GM21825 (cell line): Measurements from ENCODE around the gene PKNOX2.

Source experiments
- ATAC-seq: cut with Tn5 transposase; IDR thresholded peaks from one replicate; pipeline ENCODE4 v1.9.1; 2021; ENCODE audit warnings: mild to moderate bottlenecking, moderate library complexity; ENCODE audit not compliant: unreplicated experiment

The PKNOX2 gene

GRCh38 chr11:125351033-125351867 is 186.7 kb downstream of the PKNOX2 start:
- no peak for ATAC-seq

GRCh38 chr11:125351868-125352250 is 187.3 kb downstream of the PKNOX2 start:
- no peak for ATAC-seq

GRCh38 chr11:125356797-125357196 is 192.2 kb downstream of the PKNOX2 start:
- no peak for ATAC-seq

- no peak for ATAC-seq
Measured at GRCh38 chr11:125357551-125357950, 193.0 kb downstream of the PKNOX2 start.

DNA sequence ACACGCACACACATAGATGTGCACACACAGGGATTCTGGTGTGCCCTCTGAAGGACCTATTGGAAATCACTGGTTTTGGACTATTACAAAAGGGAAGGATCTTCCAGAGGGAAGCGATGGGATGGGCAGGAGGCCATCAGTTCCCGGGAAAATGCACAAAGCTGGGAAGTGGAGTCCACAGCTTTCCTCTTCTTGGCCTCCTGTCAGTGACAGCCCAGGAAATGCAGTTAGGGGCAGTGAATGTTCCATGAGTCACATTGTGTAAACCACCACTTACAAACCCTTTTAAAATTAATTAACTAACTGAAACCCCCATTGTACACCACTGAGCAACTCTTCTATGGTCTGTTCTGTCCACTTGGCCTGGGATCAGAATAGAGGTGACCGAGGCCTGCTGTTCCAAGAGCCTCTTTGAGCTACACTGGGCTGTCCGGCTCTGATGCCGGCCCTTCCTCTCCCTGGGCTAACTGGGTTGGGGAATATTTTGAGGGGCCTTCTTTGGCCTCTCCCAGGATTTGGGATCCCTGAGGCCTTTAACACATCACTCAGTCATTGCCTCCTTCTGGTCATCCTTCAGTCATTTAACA is 193.8 kb downstream of the PKNOX2 start:
- no peak for ATAC-seq

GRCh38 chr11:125359130-125359529 is 194.6 kb downstream of the PKNOX2 start:
- no peak for ATAC-seq

- ATAC-seq: no peak
Measured at GRCh38 chr11:125360066-125360465, 195.5 kb downstream of the PKNOX2 start.

GRCh38 chr11:125364121-125364826 is 199.7 kb downstream of the PKNOX2 start:
- no peak for ATAC-seq

- ATAC-seq: no peak
Measured at GRCh38 chr11:125365196-125365931, 200.8 kb downstream of the PKNOX2 start.

DNA sequence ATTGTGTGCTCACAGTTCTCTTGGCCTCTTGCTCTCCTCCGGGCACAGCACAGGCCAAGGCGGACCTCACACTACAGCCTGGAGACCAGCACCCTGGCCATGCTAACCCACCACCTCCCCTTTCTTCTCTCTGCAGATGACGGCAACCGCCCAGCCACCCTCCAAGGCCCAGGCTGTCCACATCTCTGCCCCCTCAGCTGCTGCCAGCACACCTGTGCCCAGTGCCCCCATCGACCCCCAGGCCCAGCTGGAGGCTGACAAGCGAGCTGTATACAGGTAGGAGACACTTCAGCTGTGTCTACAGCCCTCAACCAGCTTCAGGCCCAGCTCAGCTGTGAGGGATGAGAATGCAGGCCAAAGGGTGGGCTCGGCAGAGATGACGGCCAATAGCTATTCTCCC is 203.2 kb downstream of the PKNOX2 start:
- ATAC-seq: no peak

DNA sequence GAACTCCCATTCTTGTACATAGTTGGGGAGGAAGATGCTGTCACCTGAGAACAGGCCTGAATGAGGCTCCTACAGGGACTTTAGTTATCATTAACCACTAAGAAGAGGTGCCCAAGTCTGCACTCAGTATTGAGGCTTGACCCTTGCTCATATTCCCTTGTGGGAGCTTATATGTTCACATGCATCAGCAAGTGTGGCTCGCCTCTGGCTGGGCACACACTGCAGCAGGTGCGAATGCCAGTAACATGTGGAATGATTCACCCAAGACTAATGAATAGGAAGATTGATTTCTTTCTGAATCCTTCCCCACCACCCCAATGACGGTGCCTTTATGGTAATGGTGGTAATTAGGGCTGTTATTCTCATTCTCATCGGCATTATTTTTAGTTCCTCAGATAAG is 204.2 kb downstream of the PKNOX2 start:
- ATAC-seq: no peak

- ATAC-seq: no peak
Measured at GRCh38 chr11:125369808-125370207, 205.3 kb downstream of the PKNOX2 start.

DNA sequence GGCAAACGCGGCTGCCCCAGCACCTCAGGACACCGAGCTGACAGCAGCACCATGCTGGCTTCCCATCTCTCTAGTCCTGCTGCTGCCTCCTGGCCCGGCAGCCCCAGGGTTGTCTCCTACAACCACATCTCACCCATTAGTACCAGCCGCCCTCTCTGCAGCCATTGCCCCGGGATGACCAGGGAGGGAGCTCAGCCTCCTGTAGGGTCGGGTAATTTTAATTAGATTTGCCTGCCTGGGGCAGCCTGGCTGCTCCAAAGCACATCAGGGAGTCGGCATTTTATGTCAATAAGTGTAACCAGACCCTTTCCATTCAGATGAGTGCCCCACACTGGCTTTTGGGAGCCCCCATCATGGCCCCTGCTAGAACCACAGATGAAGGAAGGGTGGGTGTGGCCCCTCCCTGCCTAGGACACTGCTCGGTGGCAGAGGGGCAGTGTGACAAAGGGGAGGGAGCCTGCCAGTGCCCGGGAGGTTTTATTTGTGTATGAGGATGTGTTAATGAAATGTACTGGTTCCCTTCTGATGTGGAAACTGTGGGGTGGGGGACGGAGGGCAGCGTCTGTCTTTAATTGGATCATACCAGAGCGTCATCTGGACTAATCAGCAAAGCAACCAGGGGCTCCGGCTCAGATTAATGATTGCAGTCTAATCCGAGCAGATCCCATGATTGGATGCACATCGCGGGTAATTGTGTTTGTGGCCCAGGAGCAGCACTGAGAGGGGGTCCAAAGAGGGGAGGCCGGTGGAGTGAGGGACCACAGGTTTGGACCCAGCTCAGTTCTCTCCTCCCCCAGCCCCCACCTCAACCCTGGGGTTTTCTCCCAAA is 206.2 kb downstream of the PKNOX2 start:
- no peak for ATAC-seq

- ATAC-seq: no peak
Measured at GRCh38 chr11:125371431-125371935, 206.9 kb downstream of the PKNOX2 start.

DNA sequence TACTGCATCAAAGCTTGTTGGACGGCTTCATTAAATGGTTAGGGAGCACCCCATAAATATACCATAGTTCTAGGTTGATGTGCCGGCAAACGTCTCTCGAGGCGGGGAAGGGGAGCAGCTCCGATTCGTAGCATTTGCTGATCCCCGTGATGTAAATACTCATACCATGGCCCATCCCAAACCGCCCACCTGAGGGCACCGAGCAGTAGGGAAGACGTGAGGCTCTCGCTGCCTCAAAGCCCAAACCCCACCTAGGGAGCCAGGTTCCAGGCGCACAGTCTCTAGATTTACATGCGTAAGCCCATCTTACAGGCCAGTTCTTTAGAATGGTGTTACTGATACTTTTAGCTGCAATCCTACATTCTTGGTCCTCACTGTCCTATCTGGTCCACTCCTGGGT is 207.5 kb downstream of the PKNOX2 start:
- no peak for ATAC-seq

DNA sequence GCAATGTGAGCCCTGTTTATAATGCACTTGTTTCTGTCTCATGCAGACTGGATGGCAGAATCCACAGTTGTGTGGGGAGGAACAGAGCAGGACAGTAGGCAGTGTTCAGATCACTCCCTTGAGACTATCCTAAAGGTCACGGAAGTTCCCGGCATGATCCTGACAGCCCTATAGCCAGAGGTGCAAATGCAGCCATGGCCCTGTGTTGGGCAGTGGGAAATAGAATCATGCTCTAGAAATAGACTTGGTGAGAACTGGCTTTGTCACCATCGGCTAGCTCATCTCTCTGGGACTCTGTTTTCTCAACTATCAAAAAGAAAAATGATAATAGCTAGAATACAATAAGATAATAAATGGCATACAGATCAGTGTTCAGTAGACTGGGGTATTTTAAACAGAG is 208.4 kb downstream of the PKNOX2 start:
- no peak for ATAC-seq

- ATAC-seq: no peak
Measured at GRCh38 chr11:125373426-125374391, 209.2 kb downstream of the PKNOX2 start.

- no peak for ATAC-seq
Measured at GRCh38 chr11:125374398-125374797, 209.8 kb downstream of the PKNOX2 start.

DNA sequence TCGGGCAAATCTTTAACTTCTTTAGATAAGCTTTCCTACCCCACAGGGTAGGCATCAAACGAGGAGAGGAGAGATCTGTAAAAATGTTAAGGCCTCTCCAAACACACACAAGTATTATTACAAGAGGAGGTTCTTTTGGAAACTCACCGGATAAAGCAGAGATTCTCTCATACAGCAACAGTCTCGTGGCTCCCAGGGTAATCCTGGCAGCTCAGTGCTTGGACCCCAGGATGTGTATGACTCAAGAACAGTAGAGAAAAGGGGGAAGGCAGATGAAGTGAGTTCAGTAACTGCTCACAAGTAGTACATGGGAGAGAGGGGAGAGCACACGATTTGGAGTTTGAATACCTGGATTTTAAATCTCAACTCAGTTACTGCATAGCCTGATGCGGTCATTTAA is 210.6 kb downstream of the PKNOX2 start:
- no peak for ATAC-seq
